Measurements from ENCODE around the gene ZNRF2.

Gene ZNRF2

GRCh38 chr7:30328381-30328780 lies 44.0 kb downstream of the ZNRF2 start:
- no peaks in the 10 kb centered on the region for H3K36me3 ChIP-seq (ENCODE audit: control insufficient read depth, low read depth, low read length)
- H3K27ac ChIP-seq (ENCODE audit: low read length): no peak overlapping the region
- peaks cover 11% of the 10 kb centered on the region for H3K4me1 ChIP-seq (ENCODE audit: control insufficient read depth, low read depth, low read length)
- H3K27me3 ChIP-seq (ENCODE audit: control insufficient read depth, insufficient read depth, low read length): no peaks in the 10 kb centered on the region
- H3K9ac ChIP-seq (ENCODE audit: low read length): no peak overlapping the region
- no peaks in the 10 kb centered on the region for H3K9me3 ChIP-seq (ENCODE audit: control insufficient read depth, low read depth, low read length)
- H3K4me3 ChIP-seq (ENCODE audit: low read length): no peak overlapping the region

GRCh38 chr7:30329716-30330115 lies 45.3 kb downstream of the ZNRF2 start:
- H3K4me3 ChIP-seq (ENCODE audit: low read length): no peak overlapping the region
- H3K27ac ChIP-seq (ENCODE audit: low read length): no peak overlapping the region
- H3K9ac ChIP-seq (ENCODE audit: low read length): no peak overlapping the region

GRCh38 chr7:30330134-30331111 lies 46.0 kb downstream of the ZNRF2 start:
- H3K9ac ChIP-seq (ENCODE audit: low read length): no peak overlapping the region
- no peaks in the 10 kb centered on the region for H3K36me3 ChIP-seq (ENCODE audit: control insufficient read depth, low read depth, low read length)
- H3K27me3 ChIP-seq (ENCODE audit: control insufficient read depth, insufficient read depth, low read length): no peaks in the 10 kb centered on the region
- no peaks in the 10 kb centered on the region for H3K9me3 ChIP-seq (ENCODE audit: control insufficient read depth, low read depth, low read length)
- peaks cover 1% of the 10 kb centered on the region for H3K4me1 ChIP-seq (ENCODE audit: control insufficient read depth, low read depth, low read length)
- no peak overlapping the region for H3K4me3 ChIP-seq (ENCODE audit: low read length)
- H3K27ac ChIP-seq (ENCODE audit: low read length): no peak overlapping the region

More at GRCh38 chr7:30329716-30330115, 45.3 kb downstream of the ZNRF2 start:
- Histone ChIP-seq H3K36me3 (ENCODE audit: control insufficient read depth, low read depth, low read length) (no peaks in the 10 kb centered on the region), H3K9me3 (ENCODE audit: control insufficient read depth, low read depth, low read length) (no peaks in the 10 kb centered on the region), H3K4me1 (ENCODE audit: control insufficient read depth, low read depth, low read length) (peaks cover 8% of the 10 kb centered on the region), H3K27me3 (ENCODE audit: control insufficient read depth, insufficient read depth, low read length) (no peaks in the 10 kb centered on the region)

- no peaks in the 10 kb centered on the region for H3K4me1 ChIP-seq (ENCODE audit: control insufficient read depth, low read depth, low read length)
- H3K9me3 ChIP-seq (ENCODE audit: control insufficient read depth, low read depth, low read length): no peaks in the 10 kb centered on the region
- no peak overlapping the region for H3K9ac ChIP-seq (ENCODE audit: low read length)
- H3K27me3 ChIP-seq (ENCODE audit: control insufficient read depth, insufficient read depth, low read length): no peaks in the 10 kb centered on the region
- no peak overlapping the region for H3K4me3 ChIP-seq (ENCODE audit: low read length)
- H3K36me3 ChIP-seq (ENCODE audit: control insufficient read depth, low read depth, low read length): no peaks in the 10 kb centered on the region
- no peak overlapping the region for H3K27ac ChIP-seq (ENCODE audit: low read length)
Measured at GRCh38 chr7:30331338-30331737, 46.9 kb downstream of the ZNRF2 start.

- no peaks in the 10 kb centered on the region for H3K27me3 ChIP-seq (ENCODE audit: control insufficient read depth, insufficient read depth, low read length)
- no peaks in the 10 kb centered on the region for H3K4me1 ChIP-seq (ENCODE audit: control insufficient read depth, low read depth, low read length)
- no peaks in the 10 kb centered on the region for H3K9me3 ChIP-seq (ENCODE audit: control insufficient read depth, low read depth, low read length)
- no peak overlapping the region for H3K27ac ChIP-seq (ENCODE audit: low read length)
- H3K4me3 ChIP-seq (ENCODE audit: low read length): no peak overlapping the region
- no peaks in the 10 kb centered on the region for H3K36me3 ChIP-seq (ENCODE audit: control insufficient read depth, low read depth, low read length)
- H3K9ac ChIP-seq (ENCODE audit: low read length): no peak overlapping the region
Measured at GRCh38 chr7:30332549-30332948, 48.2 kb downstream of the ZNRF2 start.

- H3K4me3 ChIP-seq (ENCODE audit: low read length): no peak overlapping the region
- no peaks in the 10 kb centered on the region for H3K27me3 ChIP-seq (ENCODE audit: control insufficient read depth, insufficient read depth, low read length)
- no peaks in the 10 kb centered on the region for H3K9me3 ChIP-seq (ENCODE audit: control insufficient read depth, low read depth, low read length)
- H3K4me1 ChIP-seq (ENCODE audit: control insufficient read depth, low read depth, low read length): no peaks in the 10 kb centered on the region
- no peak overlapping the region for H3K9ac ChIP-seq (ENCODE audit: low read length)
- no peak overlapping the region for H3K27ac ChIP-seq (ENCODE audit: low read length)
- H3K36me3 ChIP-seq (ENCODE audit: control insufficient read depth, low read depth, low read length): no peaks in the 10 kb centered on the region
Measured at GRCh38 chr7:30335763-30336487, 51.5 kb downstream of the ZNRF2 start.

- Histone ChIP-seq H3K27ac (ENCODE audit: low read length) (no peak overlapping the region), H3K9me3 (ENCODE audit: control insufficient read depth, low read depth, low read length) (no peaks in the 10 kb centered on the region), H3K4me1 (ENCODE audit: control insufficient read depth, low read depth, low read length) (peaks cover 21% of the 10 kb centered on the region), H3K36me3 (ENCODE audit: control insufficient read depth, low read depth, low read length) (no peaks in the 10 kb centered on the region), H3K27me3 (ENCODE audit: control insufficient read depth, insufficient read depth, low read length) (no peaks in the 10 kb centered on the region), H3K4me3 (ENCODE audit: low read length) (no peak overlapping the region), H3K9ac (ENCODE audit: low read length) (no peak overlapping the region)
Measured at GRCh38 chr7:30344513-30344912, 60.1 kb downstream of the ZNRF2 start.

- no peaks in the 10 kb centered on the region for H3K9me3 ChIP-seq (ENCODE audit: control insufficient read depth, low read depth, low read length)
- no peak overlapping the region for H3K4me3 ChIP-seq (ENCODE audit: low read length)
- no peak overlapping the region for H3K27ac ChIP-seq (ENCODE audit: low read length)
- peaks cover 23% of the 10 kb centered on the region for H3K4me1 ChIP-seq (ENCODE audit: control insufficient read depth, low read depth, low read length)
- no peak overlapping the region for H3K9ac ChIP-seq (ENCODE audit: low read length)
- H3K36me3 ChIP-seq (ENCODE audit: control insufficient read depth, low read depth, low read length): no peaks in the 10 kb centered on the region
- no peaks in the 10 kb centered on the region for H3K27me3 ChIP-seq (ENCODE audit: control insufficient read depth, insufficient read depth, low read length)
Measured at GRCh38 chr7:30347226-30348082, 63.1 kb downstream of the ZNRF2 start.

- Histone ChIP-seq H3K27ac (ENCODE audit: low read length) (peak overlapping the region; percentile 56), H3K27me3 (ENCODE audit: control insufficient read depth, insufficient read depth, low read length) (no peaks in the 10 kb centered on the region), H3K9me3 (ENCODE audit: control insufficient read depth, low read depth, low read length) (no peaks in the 10 kb centered on the region), H3K9ac (ENCODE audit: low read length) (no peak overlapping the region), H3K4me3 (ENCODE audit: low read length) (no peak overlapping the region), H3K4me1 (ENCODE audit: control insufficient read depth, low read depth, low read length) (peaks cover 29% of the 10 kb centered on the region), H3K36me3 (ENCODE audit: control insufficient read depth, low read depth, low read length) (no peaks in the 10 kb centered on the region)
Measured at GRCh38 chr7:30348083-30348560, 63.7 kb downstream of the ZNRF2 start.

- peak overlapping the region; percentile 61 for H3K27ac ChIP-seq (ENCODE audit: low read length)
Measured at GRCh38 chr7:30349170-30349569, 64.8 kb downstream of the ZNRF2 start.

GRCh38 chr7:30349816-30350215 lies 65.4 kb downstream of the ZNRF2 start:
- no peak overlapping the region for H3K4me3 ChIP-seq (ENCODE audit: low read length)
- no peak overlapping the region for H3K9ac ChIP-seq (ENCODE audit: low read length)
- peaks cover 43% of the 10 kb centered on the region for H3K4me1 ChIP-seq (ENCODE audit: control insufficient read depth, low read depth, low read length)
- no peaks in the 10 kb centered on the region for H3K27me3 ChIP-seq (ENCODE audit: control insufficient read depth, insufficient read depth, low read length)
- H3K9me3 ChIP-seq (ENCODE audit: control insufficient read depth, low read depth, low read length): no peaks in the 10 kb centered on the region
- H3K36me3 ChIP-seq (ENCODE audit: control insufficient read depth, low read depth, low read length): no peaks in the 10 kb centered on the region
- no peak overlapping the region for H3K27ac ChIP-seq (ENCODE audit: low read length)

More at GRCh38 chr7:30349170-30349569, 64.8 kb downstream of the ZNRF2 start:
- Histone ChIP-seq H3K4me1 (ENCODE audit: control insufficient read depth, low read depth, low read length) (peaks cover 40% of the 10 kb centered on the region), H3K9me3 (ENCODE audit: control insufficient read depth, low read depth, low read length) (no peaks in the 10 kb centered on the region), H3K4me3 (ENCODE audit: low read length) (no peak overlapping the region), H3K9ac (ENCODE audit: low read length) (no peak overlapping the region), H3K36me3 (ENCODE audit: control insufficient read depth, low read depth, low read length) (no peaks in the 10 kb centered on the region), H3K27me3 (ENCODE audit: control insufficient read depth, insufficient read depth, low read length) (no peaks in the 10 kb centered on the region)

All from iPS-18a (cell line).